GM21717 (cell line): ENCODE data around the gene IZUMO1R.
"Not testable (repeated sequence)": the region's sequence is repeated elsewhere in the genome, so short reads cannot be mapped to it uniquely, and the experiment has no call there.

Experiments used
- ATAC-seq: cut with Tn5 transposase; IDR thresholded peaks from one replicate; pipeline ENCODE4 v1.9.1; 2021; ENCODE audit warnings: mild to moderate bottlenecking, moderate library complexity; ENCODE audit not compliant: unreplicated experiment

Gene IZUMO1R

GRCh38 chr11:94303966-94304958 is at the start of gene IZUMO1R:
Gene IZUMO1R (plus strand): TSS chr11:94304580. CDS start chr11:94305637, 1,057 bp downstream.
- ATAC-seq = no peak

- ATAC-seq = peak; percentile 86
Measured at GRCh38 chr11:94271885-94272372, 32.5 kb upstream of the IZUMO1R start.

- peak; percentile 50 for ATAC-seq
Measured at GRCh38 chr11:94272738-94273313, 31.6 kb upstream of the IZUMO1R start.

- no peak for ATAC-seq
Measured at GRCh38 chr11:94275961-94276360, 28.4 kb upstream of the IZUMO1R start.

GRCh38 chr11:94276943-94277342 is 27.4 kb upstream of the IZUMO1R start:
- ATAC-seq = no peak

- ATAC-seq = not testable (repeated sequence)
Measured at GRCh38 chr11:94278207-94278606, 26.2 kb upstream of the IZUMO1R start.

GRCh38 chr11:94279996-94280395 is 24.4 kb upstream of the IZUMO1R start:
- ATAC-seq = no peak

GRCh38 chr11:94281324-94281723 is 23.1 kb upstream of the IZUMO1R start:
- ATAC-seq = no peak

- no peak for ATAC-seq
Measured at GRCh38 chr11:94283678-94284077, 20.7 kb upstream of the IZUMO1R start.

GRCh38 chr11:94295534-94295933 is 8.8 kb upstream of the IZUMO1R start:
- no peak for ATAC-seq

GRCh38 chr11:94297985-94298576 is 6.3 kb upstream of the IZUMO1R start:
- ATAC-seq = no peak

- ATAC-seq = no peak
Measured at GRCh38 chr11:94302776-94303175, 1.6 kb upstream of the IZUMO1R start.

- ATAC-seq = no peak
Measured at GRCh38 chr11:94305146-94305545, 766 bp downstream of the IZUMO1R start.

- no peak for ATAC-seq
Measured at GRCh38 chr11:94307101-94307791, 2.9 kb downstream of the IZUMO1R start.

- no peak for ATAC-seq
Measured at GRCh38 chr11:94308024-94308423, 3.6 kb downstream of the IZUMO1R start.

GRCh38 chr11:94309757-94310156 is 5.4 kb downstream of the IZUMO1R start:
- no peak for ATAC-seq

- no peak for ATAC-seq
Measured at GRCh38 chr11:94310191-94310875, 6.0 kb downstream of the IZUMO1R start.

GRCh38 chr11:94312339-94312738 is 8.0 kb downstream of the IZUMO1R start:
- ATAC-seq = no peak

- no peak for ATAC-seq
Measured at GRCh38 chr11:94314064-94314463, 9.7 kb downstream of the IZUMO1R start.

- no peak for ATAC-seq
Measured at GRCh38 chr11:94315664-94316063, 11.3 kb downstream of the IZUMO1R start.
